ENCODE measurements around the gene SDK1.

Gene SDK1

DNA sequence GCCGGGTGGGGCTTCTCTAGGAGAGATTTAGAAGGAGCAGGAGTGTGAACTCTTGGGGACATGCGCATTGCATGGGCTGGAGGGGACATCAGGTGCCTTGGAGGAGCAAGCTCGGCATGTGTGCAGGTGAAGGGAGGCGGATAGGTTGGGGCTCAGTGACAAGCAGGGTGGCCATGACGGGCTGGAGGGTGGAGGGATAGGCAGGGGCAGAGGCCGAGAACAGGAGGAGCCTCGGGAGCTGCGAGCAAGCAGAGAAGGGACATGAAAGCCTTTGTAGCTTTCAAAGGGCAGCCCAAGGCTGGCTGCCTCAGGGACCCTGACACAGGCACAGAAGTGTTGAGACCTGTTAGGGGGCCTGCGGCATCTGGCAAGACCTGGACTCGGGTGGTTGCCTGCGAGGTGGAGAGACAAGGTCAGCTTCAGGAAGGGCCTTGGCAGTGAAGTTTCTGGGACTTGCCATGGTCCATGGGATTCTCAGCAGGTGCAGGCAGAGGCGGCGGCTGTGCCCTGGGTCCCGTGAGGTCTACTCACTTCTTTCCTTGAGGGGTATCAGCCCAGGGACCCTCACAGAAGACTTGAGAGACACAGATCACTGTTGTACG, 664.8 kb downstream of the SDK1 start:
- DNase-seq: no peak

DNA sequence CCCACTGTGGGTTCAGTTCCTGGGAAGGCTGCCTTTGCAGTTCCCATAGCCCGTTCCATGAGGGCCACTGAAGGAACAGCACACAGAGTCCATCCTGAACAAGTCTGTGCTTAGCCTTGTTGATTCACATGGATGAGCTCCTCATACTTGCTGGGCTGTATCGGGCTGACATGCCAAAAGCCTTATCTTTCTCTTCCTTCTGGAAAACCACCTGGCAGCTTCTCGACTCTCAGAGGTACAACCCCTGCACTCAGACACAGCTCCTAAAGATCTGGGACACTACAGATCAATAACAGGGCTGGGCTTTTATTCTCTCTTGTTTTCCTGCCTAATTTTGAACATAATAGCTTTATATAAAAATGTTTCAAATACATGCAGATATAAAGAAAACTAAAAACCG, 667.2 kb downstream of the SDK1 start:
- no peak for DNase-seq

DNA sequence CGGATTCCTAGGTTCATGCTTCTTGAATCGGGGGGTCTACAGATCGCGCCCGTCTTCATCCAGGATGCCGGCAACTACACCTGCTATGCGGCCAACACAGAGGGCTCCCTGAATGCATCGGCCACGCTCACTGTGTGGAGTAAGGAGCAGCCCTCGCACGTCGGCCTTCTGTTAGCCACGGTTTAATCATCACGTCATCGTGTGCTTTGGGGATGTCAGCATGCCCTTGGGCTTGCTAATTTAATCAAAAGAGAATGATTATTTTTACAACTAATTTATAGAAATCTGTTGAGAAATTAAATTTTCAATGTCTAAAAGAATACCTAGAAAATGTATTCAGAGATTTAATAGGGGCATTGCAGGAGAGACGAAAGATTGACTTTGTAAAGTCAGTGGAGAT, 668.2 kb downstream of the SDK1 start:
- DNase-seq: no peak

GRCh38 chr7:3971323-3971722, 670.3 kb downstream of the SDK1 start:
- DNase-seq: no peak

DNA sequence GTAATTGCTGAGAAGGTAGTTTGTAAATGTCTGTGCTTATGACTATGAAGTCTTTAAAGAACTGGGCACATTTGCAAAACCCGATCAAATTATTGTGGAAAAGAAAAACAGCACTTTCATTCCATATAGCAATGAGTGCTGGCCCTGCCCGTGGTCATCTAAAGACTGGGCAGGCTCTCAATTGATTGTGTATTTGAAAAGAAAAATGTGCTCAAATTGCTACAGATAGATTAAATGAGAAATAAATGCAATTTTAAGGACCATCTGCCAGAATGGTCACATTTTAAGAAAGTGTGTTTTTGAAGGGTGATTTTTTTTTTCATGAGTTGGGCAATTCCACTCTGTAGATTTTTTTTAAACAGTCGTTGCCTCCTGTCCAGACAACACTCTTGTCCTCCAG, 672.2 kb downstream of the SDK1 start:
- DNase-seq: no peak

DNA sequence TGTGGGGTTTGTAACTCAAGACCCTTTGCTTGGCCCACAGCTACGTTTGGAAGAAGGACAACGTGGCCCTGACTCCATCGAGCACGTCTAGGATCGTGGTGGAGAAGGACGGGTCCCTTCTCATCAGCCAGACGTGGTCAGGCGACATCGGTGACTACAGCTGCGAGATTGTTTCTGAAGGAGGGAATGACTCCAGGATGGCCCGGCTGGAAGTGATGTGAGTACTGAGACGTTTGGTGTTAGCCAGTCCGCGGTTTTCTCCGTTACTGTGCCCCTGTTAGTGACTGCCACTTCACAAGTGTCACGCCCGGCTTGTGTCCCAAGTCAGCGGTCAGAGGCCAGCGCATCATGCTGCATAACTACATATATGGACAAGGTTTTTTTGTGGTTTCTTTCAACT, 673.3 kb downstream of the SDK1 start:
- no peak for DNase-seq

- no peak for DNase-seq
Observed at GRCh38 chr7:3975371-3975770, 674.3 kb downstream of the SDK1 start.

DNA sequence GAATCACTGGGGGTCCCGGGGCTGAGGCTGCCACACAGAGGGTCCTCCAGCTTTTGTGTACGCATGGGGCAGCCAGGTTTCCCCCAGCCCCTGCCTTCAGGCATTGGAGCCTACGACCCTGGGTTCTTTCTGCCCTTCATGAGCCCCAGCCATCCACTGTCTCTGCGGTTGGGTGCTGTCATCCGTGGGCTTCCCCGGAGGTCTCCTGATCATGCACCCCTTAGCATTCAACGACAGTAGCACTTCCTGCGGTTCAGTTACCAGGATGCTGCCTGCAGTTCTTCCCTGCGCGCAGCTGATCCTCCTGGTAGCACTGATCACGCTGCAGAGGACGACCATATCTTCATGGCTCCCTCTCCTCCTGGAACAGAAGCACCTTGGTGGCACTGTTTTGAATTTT, 676.3 kb downstream of the SDK1 start:
- no peak for DNase-seq

GRCh38 chr7:3978839-3979238, 677.8 kb downstream of the SDK1 start:
- no peak for DNase-seq

DNA sequence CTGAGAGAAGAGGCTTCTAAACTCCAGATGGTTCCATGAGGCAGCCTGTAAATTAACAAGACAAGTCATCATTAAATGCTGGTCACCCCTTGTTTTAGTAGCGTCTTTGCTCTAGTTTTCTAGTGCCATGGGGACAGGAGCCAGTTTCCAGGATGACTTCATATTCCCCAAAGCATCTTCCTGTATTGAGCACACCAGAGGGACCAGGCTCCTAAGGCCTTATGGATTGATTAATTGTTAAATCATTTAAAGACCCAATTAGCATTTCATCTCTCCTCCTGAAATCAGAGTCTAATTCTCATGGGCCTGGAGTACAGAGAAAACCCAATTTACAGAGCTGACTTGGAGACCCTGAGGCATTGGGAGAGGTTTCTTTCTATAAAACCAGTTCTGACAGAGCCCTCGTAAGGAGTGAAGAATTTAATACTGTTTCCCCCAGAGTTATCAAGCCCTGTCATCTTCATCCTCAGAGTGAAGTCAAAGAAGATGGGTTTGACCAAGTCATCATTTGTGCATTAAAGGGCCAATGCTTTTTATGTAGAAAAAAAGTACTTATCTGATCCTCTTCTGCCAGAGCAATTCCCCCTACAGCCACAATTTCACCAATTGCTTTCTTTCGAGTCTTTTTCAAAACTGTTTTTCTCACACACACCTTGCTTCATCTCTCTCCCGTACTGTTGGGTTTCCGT, 678.7 kb downstream of the SDK1 start:
- DNase-seq: no peak

DNA sequence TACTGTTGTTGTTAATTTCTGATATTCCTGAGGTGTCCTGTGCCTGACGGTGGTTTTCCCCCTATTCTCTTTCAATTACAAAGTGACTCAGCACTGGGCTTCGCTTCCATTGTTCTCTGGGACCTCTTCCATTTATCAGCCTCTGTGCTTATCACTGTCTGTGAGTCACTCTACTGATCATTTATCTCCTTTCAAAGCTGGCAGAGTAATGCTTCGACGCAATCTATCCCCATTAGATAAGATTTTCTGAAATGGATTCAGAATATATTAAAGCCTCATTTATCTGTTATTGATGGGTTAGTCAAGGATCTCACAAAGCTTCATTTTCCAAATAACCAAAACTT, 679.2 kb downstream of the SDK1 start:
- no peak for DNase-seq

GRCh38 chr7:3981281-3981680, 680.2 kb downstream of the SDK1 start:
- no peak for DNase-seq

GRCh38 chr7:3984456-3984855, 683.4 kb downstream of the SDK1 start:
- no peak for DNase-seq

DNA sequence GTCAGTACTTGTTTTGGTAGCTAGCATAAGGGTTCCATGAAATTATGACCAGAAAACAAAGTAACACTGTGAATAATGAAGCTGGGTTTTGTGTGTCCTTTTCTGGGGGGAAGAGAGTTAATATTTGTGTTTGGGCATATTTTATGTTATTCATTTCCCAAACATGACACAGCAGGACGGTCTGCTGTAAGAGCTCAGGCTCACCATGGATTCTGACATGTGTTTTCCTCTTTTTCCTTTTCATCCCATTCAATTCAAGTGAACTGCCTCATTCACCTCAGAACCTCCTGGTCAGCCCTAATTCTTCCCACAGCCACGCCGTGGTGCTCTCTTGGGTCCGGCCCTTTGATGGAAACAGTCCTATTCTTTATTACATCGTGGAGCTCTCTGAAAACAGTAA, 685.9 kb downstream of the SDK1 start:
- no peak for DNase-seq

DNA sequence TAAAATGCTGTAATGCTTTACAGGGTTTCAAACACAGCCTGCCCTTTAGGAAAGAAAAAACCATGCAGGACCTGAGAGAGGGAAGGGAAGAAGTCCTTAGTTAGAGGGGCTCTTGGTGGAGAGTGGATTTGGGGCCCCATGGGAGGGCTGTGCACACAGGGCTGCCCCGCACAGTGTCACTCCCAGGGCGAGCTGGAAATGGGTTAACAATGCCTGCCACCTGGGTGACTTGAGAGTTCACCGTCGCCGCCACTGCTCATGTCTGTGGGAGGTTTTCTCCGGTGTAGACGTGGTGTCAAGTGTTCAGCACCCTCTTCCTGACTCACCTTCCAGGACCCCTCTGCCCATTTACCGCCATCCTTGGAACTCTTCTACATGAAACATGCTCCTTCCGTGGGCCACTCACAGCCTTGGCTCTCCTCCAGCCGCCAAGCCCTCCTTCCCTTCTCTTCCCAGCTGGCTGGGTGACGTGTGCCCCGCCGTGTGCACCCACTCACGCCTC, 686.4 kb downstream of the SDK1 start:
- DNase-seq: no peak

DNA sequence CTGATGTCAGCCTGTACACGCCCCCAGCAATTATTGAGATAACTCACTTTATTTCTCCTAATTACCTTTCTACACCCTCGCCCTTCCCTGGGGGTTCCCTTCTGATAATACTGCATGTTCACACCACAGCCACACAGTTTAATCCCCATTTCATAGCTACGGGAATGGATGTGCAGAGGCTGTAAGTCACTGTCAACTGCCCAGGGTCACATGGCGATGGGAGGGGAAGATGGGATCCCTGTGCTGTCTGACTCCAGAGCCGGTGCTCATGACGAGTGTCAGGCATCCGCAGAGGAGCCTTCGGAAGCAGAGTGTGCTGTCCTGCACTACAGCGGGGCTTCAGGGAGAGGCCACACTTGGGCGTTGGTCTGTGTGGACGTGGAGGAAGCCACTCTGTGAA, 688.7 kb downstream of the SDK1 start:
- DNase-seq: no peak

GRCh38 chr7:3991731-3992231, 690.7 kb downstream of the SDK1 start:
- no peak for DNase-seq

GRCh38 chr7:3992841-3993240, 691.8 kb downstream of the SDK1 start:
- no peak for DNase-seq

- no peak for DNase-seq
Observed at GRCh38 chr7:3994764-3995163, 693.7 kb downstream of the SDK1 start.

DNA sequence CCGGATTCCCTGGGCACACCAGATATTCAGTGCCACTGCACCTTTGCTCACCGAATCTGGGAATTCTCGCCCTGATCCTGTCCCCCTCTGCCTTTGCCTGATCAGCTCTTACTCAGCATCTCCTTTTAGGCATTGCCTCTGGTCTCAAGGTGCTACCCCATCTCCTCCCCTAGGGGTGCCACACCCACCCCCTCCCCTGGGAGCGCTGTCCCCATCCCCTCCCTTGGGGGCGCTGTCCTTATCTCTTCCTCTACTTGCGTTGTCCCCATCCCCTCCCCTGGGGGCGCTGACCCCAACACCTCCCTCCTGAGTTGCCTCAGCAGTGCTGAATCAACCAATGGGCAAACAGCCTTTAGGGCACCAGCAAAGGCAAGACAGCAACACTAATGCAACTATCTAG, 694.1 kb downstream of the SDK1 start:
- peak; percentile 31 for DNase-seq

- no peak for DNase-seq
Observed at GRCh38 chr7:3998060-3998459, 697.0 kb downstream of the SDK1 start.

- no peak for DNase-seq
Observed at GRCh38 chr7:4000139-4000538, 699.1 kb downstream of the SDK1 start.

DNA sequence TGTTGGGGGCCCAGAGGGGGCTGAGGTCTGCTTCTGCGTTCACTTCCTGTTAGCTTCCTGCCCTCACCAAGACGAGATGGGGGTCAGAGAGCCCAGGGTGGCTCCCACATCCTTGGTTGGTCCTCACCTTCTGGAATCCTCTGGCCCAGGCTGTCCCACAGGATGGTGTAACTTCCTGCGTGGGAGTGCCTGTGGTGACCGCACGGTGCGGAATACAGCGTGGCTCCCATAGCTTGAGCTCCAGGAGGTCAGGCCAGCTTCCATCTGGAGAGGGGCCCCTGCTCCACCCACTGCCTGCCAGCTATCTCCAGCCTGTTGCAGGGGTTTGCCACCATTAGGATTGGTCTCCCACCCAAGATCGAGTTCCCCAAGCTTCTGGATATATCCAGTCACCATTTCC, 699.9 kb downstream of the SDK1 start:
- DNase-seq: no peak

DNA sequence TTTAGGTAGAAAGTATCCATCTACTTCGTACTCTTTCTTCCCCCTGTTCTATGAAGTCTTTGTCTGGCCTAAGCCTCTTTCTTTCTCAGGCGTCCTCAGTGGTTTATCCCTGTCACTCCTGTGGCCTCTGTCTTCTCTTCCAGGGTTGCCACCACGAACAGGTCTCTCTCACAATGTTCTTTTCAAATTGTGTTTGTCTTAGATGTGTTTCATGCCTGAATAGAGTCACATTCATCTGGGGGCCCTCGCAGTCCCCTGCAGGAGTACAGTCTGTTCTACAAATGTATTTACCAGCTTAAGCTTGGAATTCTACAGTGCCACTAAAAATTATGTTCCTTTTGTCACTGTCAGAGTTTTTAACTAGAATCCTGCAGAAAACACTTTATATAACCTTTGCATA, 700.7 kb downstream of the SDK1 start:
- DNase-seq: no peak

DNA sequence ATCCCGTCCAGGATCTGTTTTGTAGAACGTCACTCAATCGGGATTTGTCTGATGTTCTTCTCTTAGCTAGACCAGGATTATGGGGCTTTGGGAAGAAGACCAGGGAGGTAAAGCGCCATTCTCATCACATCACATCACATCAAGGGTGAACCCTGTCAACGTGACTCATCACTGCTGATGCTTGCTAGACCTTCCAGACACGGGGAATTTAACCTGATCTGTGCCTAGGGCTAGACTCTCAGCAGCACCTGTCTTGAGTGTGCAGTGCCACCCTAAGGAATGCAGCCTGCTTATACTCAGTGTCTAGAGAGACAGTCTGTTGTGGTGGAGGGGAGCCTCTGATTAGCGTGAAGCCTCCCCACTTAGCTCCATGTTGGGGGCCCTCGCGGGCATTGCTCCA, 702.5 kb downstream of the SDK1 start:
- no peak for DNase-seq

All from 8988T (cell line).